Keratinocyte (primary cell): ENCODE measurements around the gene CERS4.

Experiments used
- EZH2 ChIP-seq: IDR thresholded peaks from one replicate; pipeline ENCODE4 v1.6.1; 2012; ENCODE audit warnings: inconsistent platforms, mild to moderate bottlenecking, low read length, moderate library complexity
- TF ChIP-seq, protein P1 (sequence below), 3 experiments: IDR thresholded peaks in 1 of 3; conservative IDR thresholded peaks in 1 of 3; optimal IDR thresholded peaks in 1 of 3; 2 replicates in 2 of 3; 3 replicates in 1 of 3; pipeline versions ENCODE3 to v1.5.1; 2011; ENCODE audit warnings: low read length in 3 of 3, mild to moderate bottlenecking in 3 of 3, moderate library complexity in 2 of 3, control low read depth in 1 of 3, inconsistent platforms in 1 of 3; ENCODE audit not compliant: insufficient read depth in 2 of 3; ENCODE audit errors: extremely low read depth in 1 of 3

DNA sequence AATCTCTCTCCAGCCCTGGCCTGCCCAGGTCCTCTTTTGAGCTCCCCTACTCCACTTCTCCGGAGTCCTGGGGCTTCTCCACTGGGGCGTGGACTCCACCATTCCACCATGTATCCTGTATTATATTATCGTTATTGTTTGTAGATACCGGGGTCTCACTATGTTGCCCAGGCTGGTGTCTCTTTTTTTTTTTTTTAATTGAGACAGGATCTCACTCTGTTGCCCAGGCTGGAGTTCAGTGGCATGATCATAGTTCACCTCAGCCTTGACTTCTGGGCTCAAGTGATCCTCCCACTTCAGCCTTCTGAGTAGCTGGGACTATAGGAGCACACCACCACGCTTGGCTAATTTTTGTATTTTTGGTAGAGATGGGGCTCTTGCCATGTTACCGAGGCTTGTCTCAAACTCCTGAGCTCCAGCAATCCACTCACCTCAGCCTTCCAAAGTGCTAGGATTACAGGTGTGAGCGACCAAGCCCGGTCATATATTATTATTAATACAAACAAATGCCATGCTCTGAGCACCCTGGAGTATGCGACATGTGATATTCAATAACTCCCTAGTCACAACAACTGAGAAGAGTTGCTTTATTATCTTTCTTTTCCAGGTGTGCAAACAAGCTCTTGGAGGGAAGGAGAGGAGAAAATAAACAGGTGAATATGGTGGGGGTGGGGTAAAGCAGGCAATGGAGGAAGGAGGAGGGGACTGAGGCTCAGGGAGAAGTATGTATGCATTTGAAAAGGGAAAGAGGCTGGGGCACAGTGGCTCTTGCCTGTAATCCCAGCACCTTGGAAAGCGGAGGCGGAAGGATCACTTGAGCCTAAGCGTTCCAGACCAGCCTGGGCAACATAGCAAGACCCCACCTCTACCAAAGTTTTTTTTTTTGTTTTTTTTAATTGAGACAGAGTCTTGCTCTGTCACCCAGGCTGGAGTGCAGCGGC lies 2.8 kb upstream of the CERS4 start:
- TF ChIP-seq, protein P1, sequence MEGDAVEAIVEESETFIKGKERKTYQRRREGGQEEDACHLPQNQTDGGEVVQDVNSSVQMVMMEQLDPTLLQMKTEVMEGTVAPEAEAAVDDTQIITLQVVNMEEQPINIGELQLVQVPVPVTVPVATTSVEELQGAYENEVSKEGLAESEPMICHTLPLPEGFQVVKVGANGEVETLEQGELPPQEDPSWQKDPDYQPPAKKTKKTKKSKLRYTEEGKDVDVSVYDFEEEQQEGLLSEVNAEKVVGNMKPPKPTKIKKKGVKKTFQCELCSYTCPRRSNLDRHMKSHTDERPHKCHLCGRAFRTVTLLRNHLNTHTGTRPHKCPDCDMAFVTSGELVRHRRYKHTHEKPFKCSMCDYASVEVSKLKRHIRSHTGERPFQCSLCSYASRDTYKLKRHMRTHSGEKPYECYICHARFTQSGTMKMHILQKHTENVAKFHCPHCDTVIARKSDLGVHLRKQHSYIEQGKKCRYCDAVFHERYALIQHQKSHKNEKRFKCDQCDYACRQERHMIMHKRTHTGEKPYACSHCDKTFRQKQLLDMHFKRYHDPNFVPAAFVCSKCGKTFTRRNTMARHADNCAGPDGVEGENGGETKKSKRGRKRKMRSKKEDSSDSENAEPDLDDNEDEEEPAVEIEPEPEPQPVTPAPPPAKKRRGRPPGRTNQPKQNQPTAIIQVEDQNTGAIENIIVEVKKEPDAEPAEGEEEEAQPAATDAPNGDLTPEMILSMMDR (optimal IDR thresholded peaks at IDR 0.05 in 1 of 3, IDR thresholded peaks at IDR 0.05 in 1 of 3, conservative IDR thresholded peaks at IDR 0.05 in 1 of 3; ENCODE audit: extremely low read depth in 1 of 3, insufficient read depth in 2 of 3, low read length in 3 of 3), result no peak
- no peak for TF ChIP-seq EZH2
